Activated CD8-positive, alpha-beta T cell treated with anti-CD3 and anti-CD28 coated beads, Interleukin-2, amount 10 ng/mL, durations not matched to agents 7 days and 5 days (primary cell): ENCODE results near the gene SEMA4D. TPM values are rescaled to one million over a fixed set of nuclear protein-coding genes. Genes with fewer than 3 reads are reported as not detected.

Source experiments
- ATAC-seq: fragments of 150-1000 bp; cut with Tn5 transposase; one replicate; pipeline ENCODE4 v1.10.0; 2021; ENCODE audit warnings: moderate library complexity
- CTCF ChIA-PET: fragments of 350-600 bp; sonication (Branson Sonifier 250); formaldehyde crosslinking; loops from one replicate; lab custom pipeline; 2021; ENCODE audit warnings: antibody characterized with exemption; lab: Charles Lee
- POLR2A ChIA-PET: fragments of 350-600 bp; sonication (Branson Sonifier 250); formaldehyde crosslinking; loops from one replicate; lab custom pipeline; 2021; ENCODE audit warnings: antibody characterized with exemption; lab: Charles Lee
- DNase-seq: peaks from one replicate; pipeline ENCODE4 v3.0.0-alpha.2; 2020
- H3K27ac Mint-ChIP-seq: one replicate; pipeline ENCODE4 v1.8.0; 2021; ENCODE audit warnings: mild to moderate bottlenecking, mixed read lengths
- H3K27me3 Mint-ChIP-seq: one replicate; pipeline ENCODE4 v1.8.0; 2021; ENCODE audit warnings: low read depth, mixed read lengths
- H3K36me3 Mint-ChIP-seq: one replicate; pipeline ENCODE4 v1.8.0; 2021; ENCODE audit warnings: low read depth, mixed read lengths
- H3K4me1 Mint-ChIP-seq: one replicate; pipeline ENCODE4 v1.8.0; 2021; ENCODE audit warnings: low read depth, mixed read lengths
- H3K4me3 Mint-ChIP-seq: one replicate; pipeline ENCODE4 v1.8.0; 2021; ENCODE audit warnings: mild to moderate bottlenecking, mixed read lengths
- H3K9me3 Mint-ChIP-seq: one replicate; pipeline ENCODE4 v1.8.0; 2022; ENCODE audit warnings: mixed read lengths; ENCODE audit not compliant: insufficient read depth
- total RNA-seq, 2 experiments: library from RNA; stranded (reverse); gene quantifications; one replicate each; pipeline ENCODE4 v1.2.3, GENCODE V29; 2021

The SEMA4D gene
- total RNA-seq, 2 experiments from 2014 or later = 314 to 321 TPM

DNA sequence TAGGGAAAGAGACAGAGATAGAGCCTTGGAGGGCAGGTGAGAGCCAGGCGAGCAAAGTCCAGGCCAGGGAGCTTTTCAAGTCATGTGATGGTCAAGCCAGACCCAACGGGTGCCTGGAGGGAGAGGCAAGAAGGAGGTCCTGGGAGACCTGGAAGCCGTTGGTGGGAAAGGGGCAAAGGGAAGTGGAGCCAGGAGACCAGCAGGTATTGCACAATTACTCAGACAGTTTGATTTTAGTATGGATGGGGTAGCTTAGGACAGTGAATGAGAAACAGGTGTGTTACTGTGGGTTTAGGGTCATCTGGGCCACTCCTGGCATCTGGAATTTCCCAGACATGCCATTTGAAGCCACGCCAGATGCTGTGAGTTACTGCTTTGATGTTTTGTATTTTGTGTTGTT, 174.5 kb downstream of the SEMA4D start:
- no peaks in the 10 kb centered on the region for H3K9me3 Mint-ChIP-seq
- H3K4me3 Mint-ChIP-seq = no peak overlapping the region
- H3K27ac Mint-ChIP-seq = no peak overlapping the region
- no peaks in the 10 kb centered on the region for H3K27me3 Mint-ChIP-seq
- peaks cover 33% of the 10 kb centered on the region for H3K4me1 Mint-ChIP-seq
- DNase-seq (no peak), ATAC-seq (no peak)
- peaks cover 46% of the 10 kb centered on the region for H3K36me3 Mint-ChIP-seq
- POLR2A ChIA-PET = interaction anchor here (1.2 kb wide), 1 partner anchor 225 kb away, joined by 3 read pairs; no protein-coding TSS in a partner anchor
- CTCF ChIA-PET = interaction anchor here (1.2 to 1.7 kb wide), 4 partner anchors 10 to 226 kb away, joined by 3 to 4 read pairs (median 4); no protein-coding TSS in a partner anchor

GRCh38 chr9:89319015-89319905, 178.7 kb downstream of the SEMA4D start:
- ATAC-seq (no peak), DNase-seq (no peak)
- POLR2A ChIA-PET = interaction anchor here (0.6 to 1.4 kb wide), 4 partner anchors 9 to 230 kb away, joined by 3 to 11 read pairs (median 4); partner anchors contain the start of gene CKS2
- Mint-ChIP-seq H3K9me3 (no peaks in the 10 kb centered on the region), H3K27me3 (no peaks in the 10 kb centered on the region), H3K36me3 (peaks cover 76% of the 10 kb centered on the region), H3K4me1 (peaks cover 71% of the 10 kb centered on the region), H3K27ac (peak overlapping the region; percentile 98), H3K4me3 (peak overlapping the region; percentile 85)
- CTCF ChIA-PET = interaction anchor here (0.6 to 2.1 kb wide), 5 partner anchors 53 to 229 kb away, joined by 3 to 10 read pairs (median 4); no protein-coding TSS in a partner anchor

DNA sequence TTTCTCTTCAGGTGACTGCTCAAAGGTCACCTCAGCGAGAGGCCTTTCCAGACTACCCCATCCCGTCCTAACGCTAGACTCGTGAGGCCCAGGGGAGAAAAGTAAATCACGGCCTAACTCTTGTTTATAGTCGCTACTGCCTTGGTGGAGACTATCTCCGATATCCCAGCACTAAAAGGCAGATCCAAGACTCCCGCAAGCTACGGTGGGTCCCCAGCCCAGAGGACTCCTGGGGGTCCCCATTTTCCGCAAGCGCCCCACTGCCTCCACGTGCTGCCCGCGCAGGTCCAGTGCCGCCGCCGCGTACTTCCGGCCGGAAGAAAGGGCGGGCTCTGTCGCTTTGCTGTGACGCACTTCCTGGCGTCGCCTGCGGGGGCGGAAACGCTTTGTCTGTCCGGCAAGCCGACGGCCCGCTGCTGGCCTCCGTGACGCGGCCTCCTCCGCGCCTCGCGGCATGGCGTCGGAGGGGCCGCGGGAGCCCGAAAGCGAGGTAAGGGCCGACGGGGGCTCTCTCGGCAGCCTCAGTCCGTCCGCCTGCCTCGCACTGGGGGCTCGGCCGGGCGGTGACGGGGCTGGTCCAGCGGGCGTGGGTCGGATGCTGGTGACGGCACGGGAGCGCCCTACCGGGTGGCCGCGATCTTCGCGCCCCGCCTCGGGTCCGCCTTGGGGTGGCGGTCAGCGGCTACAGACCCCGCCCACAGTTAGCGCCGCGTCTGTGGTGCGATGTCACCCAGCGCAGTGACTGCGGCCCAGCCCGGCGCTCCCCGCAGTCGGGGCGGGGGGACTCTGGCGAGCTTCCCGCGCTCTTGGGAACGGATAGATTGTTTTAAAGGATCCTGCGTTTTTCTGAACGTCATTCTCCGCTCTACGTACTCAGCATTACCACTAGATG, 179.5 kb downstream of the SEMA4D start, which contains the start of gene SECISBP2:
SECISBP2 (plus strand) TSS at position 378 of the 892 bp plus-strand sequence; CDS start at position 455, 77 bp downstream.
- Mint-ChIP-seq H3K27me3 (no peaks in the 10 kb centered on the region), H3K27ac (peak within 1 kb of the TSS; percentile 98), H3K4me3 (peak within 1 kb of the TSS; percentile 85), H3K9me3 (no peaks in the 10 kb centered on the region), H3K36me3 (peaks cover 80% of the 10 kb centered on the region), H3K4me1 (peaks cover 77% of the 10 kb centered on the region)
- ChIA-PET CTCF (interaction anchor here (0.6 to 0.9 kb wide), 4 partner anchors 54 to 230 kb away, joined by 3 to 10 read pairs (median 4); no protein-coding TSS in a partner anchor), POLR2A (interaction anchor here (0.6 to 1.4 kb wide), 4 partner anchors 8 to 231 kb away, joined by 3 to 11 read pairs (median 4); partner anchors contain the start of gene CKS2)
- DNase-seq = peak; percentile 95
- ATAC-seq = peak; percentile 90

GRCh38 chr9:89317282-89317681, 180.6 kb downstream of the SEMA4D start:
- Mint-ChIP-seq H3K27me3 (no peaks in the 10 kb centered on the region), H3K4me3 (peak overlapping the region; percentile 85), H3K4me1 (peaks cover 80% of the 10 kb centered on the region), H3K27ac (peak overlapping the region; percentile 98), H3K36me3 (peaks cover 84% of the 10 kb centered on the region), H3K9me3 (no peaks in the 10 kb centered on the region)
- DNase-seq (no peak), ATAC-seq (no peak)
- POLR2A ChIA-PET = no interaction called here
- CTCF ChIA-PET = interaction anchor here (1.2 to 1.5 kb wide), 2 partner anchors 10 to 232 kb away, joined by 3 to 4 read pairs; no protein-coding TSS in a partner anchor

DNA sequence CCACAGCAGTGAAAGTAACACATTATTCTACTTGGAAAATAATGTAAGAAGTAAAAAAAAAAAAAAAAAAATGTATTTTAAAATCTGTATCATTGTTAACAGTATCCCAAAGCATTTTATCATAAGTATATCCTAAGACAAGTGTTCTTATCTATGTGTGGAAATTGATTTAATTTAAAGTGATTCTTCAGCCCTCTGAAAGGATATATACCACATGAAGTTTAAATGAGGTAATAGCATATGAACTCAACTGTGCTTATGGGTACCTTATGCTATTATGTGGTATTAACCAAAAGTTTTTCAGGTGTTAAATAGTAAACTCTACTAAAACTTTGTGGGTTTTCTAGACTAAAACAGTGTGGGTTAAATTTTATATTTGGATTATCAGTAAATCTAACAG, 182.4 kb downstream of the SEMA4D start:
- ATAC-seq (no peak), DNase-seq (no peak)
- Mint-ChIP-seq H3K4me3 (no peak overlapping the region), H3K9me3 (no peaks in the 10 kb centered on the region), H3K4me1 (peaks cover 68% of the 10 kb centered on the region), H3K36me3 (peaks cover 82% of the 10 kb centered on the region), H3K27ac (peak overlapping the region; percentile 72), H3K27me3 (no peaks in the 10 kb centered on the region)
- CTCF ChIA-PET = no interaction called here
- POLR2A ChIA-PET = no interaction called here

DNA sequence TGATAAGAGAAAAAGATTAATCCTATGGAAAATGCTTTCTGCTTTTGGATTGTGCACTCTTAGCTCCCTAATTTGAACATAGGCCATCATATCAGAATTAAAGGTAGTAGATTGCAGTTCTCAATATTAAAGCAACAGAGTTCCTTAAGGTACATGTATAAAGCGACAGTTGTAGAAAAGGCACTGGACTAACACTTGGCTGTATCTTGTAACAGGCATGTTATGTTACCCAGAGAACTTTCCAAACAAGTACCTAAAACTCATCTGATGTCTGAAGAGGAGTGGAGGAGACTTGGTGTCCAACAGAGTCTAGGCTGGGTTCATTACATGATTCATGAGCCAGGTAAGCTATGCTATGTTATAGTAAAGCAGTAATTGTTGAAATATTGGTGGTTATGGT, 183.0 kb downstream of the SEMA4D start:
- ChIA-PET POLR2A (no interaction called here), CTCF (interaction anchor here (1.4 kb wide), 1 partner anchor 36 kb away, joined by 3 read pairs; no protein-coding TSS in a partner anchor)
- Mint-ChIP-seq H3K4me3 (peak overlapping the region; percentile 96), H3K9me3 (no peaks in the 10 kb centered on the region), H3K36me3 (peaks cover 80% of the 10 kb centered on the region), H3K27me3 (no peaks in the 10 kb centered on the region), H3K4me1 (peaks cover 64% of the 10 kb centered on the region), H3K27ac (peak overlapping the region; percentile 72)
- ATAC-seq (no peak), DNase-seq (no peak)

- Mint-ChIP-seq H3K4me3 (peak overlapping the region; percentile 96), H3K36me3 (peaks cover 76% of the 10 kb centered on the region), H3K27ac (peak overlapping the region; percentile 72), H3K27me3 (no peaks in the 10 kb centered on the region), H3K4me1 (peaks cover 63% of the 10 kb centered on the region), H3K9me3 (no peaks in the 10 kb centered on the region)
- DNase-seq = no peak
- POLR2A ChIA-PET = interaction anchor here (0.6 kb wide), 1 partner anchor 226 kb away, joined by 3 read pairs; no protein-coding TSS in a partner anchor
- ATAC-seq = no peak
- CTCF ChIA-PET = interaction anchor here (1.4 kb wide), 1 partner anchor 35 kb away, joined by 3 read pairs; no protein-coding TSS in a partner anchor
These were observed 184.1 kb downstream of the SEMA4D start for GRCh38 chr9:89313842-89314241.

DNA sequence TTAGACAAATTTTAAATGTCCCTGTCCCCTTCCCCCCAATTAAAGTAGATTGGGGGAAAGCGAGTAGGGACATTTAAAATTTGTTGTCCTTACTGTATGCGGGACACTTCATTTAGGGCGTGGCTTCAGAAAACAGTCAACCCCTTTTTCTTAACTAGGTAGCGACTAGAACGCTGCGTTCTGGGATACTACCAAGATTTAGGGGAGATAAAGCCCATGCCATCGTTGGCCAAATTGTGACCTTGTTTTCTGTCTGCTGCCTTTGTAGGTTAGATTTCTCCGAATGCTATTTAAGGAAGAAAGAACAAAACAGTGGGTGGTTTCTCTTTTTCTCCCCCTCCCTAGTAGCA, 185.7 kb downstream of the SEMA4D start:
- ATAC-seq (no peak), DNase-seq (peak; percentile 53)
- H3K36me3 Mint-ChIP-seq = peaks cover 75% of the 10 kb centered on the region
- no peaks in the 10 kb centered on the region for H3K27me3 Mint-ChIP-seq
- CTCF ChIA-PET = no interaction called here
- peak overlapping the region; percentile 99 for H3K27ac Mint-ChIP-seq
- no peaks in the 10 kb centered on the region for H3K9me3 Mint-ChIP-seq
- peak overlapping the region; percentile 96 for H3K4me3 Mint-ChIP-seq
- POLR2A ChIA-PET = interaction anchor here (0.6 to 0.8 kb wide), 3 partner anchors 122 to 236 kb away, joined by 3 read pairs; no protein-coding TSS in a partner anchor
- peaks cover 52% of the 10 kb centered on the region for H3K4me1 Mint-ChIP-seq

- no peaks in the 10 kb centered on the region for H3K27me3 Mint-ChIP-seq
- peaks cover 46% of the 10 kb centered on the region for H3K4me1 Mint-ChIP-seq
- H3K4me3 Mint-ChIP-seq = peak overlapping the region; percentile 96
- CTCF ChIA-PET = no interaction called here
- H3K36me3 Mint-ChIP-seq = peaks cover 73% of the 10 kb centered on the region
- H3K9me3 Mint-ChIP-seq = no peaks in the 10 kb centered on the region
- peak; percentile 38 for DNase-seq
- H3K27ac Mint-ChIP-seq = peak overlapping the region; percentile 99
- ATAC-seq = peak; percentile 31
- POLR2A ChIA-PET = interaction anchor here (0.8 kb wide), 2 partner anchors 122 to 218 kb away, joined by 3 read pairs; no protein-coding TSS in a partner anchor
These were observed 186.3 kb downstream of the SEMA4D start for GRCh38 chr9:89311346-89312221.
